CD4-positive, alpha-beta memory T cell (primary cell): ENCODE measurements around the gene AMN. TPM values are rescaled to one million over a fixed set of nuclear protein-coding genes. Genes with fewer than 3 reads are reported as not detected.
A peak's percentile ranks its signal among the peaks of the same experiment; 100 is the strongest.

ENCODE experiments used
- CTCF ChIA-PET: fragments of 350-600 bp; sonication (Branson Sonifier 250); formaldehyde crosslinking; loops from one replicate; lab custom pipeline; 2021; ENCODE audit warnings: inconsistent platforms; ENCODE audit not compliant: partially characterized antibody; lab: Charles Lee
- POLR2A ChIA-PET: fragments of 350-600 bp; sonication (Branson Sonifier 250); formaldehyde crosslinking; loops from one replicate; lab custom pipeline; 2021; ENCODE audit not compliant: partially characterized antibody; lab: Charles Lee
- DNase-seq, 5 donors: peaks; one replicate each; pipeline versions ENCODE4 v3.0.0 to v3.0.0-alpha.2; 2020 to 2022; ENCODE audit warnings: mixed read lengths in 1 of 5
- H3K27ac ChIP-seq: one replicate; pipeline ENCODE4 v1.7.0; 2013; ENCODE audit warnings: low read depth, low read length
- H3K27me3 ChIP-seq: 2 replicates; pipeline ENCODE4 v1.7.0; 2013; ENCODE audit warnings: mild to moderate bottlenecking, low read length, moderate library complexity; ENCODE audit not compliant: insufficient read depth
- H3K36me3 ChIP-seq: 2 replicates; pipeline ENCODE4 v1.7.0; 2013; ENCODE audit warnings: mild to moderate bottlenecking, low read length, moderate library complexity; ENCODE audit not compliant: insufficient read depth
- H3K4me1 ChIP-seq: 2 replicates; pipeline ENCODE4 v1.7.0; 2013; ENCODE audit warnings: mild to moderate bottlenecking, low read length, moderate library complexity; ENCODE audit not compliant: insufficient read depth
- H3K4me3 ChIP-seq, 2 donors: one replicate each; pipeline ENCODE4 v1.7.0; 2013; ENCODE audit warnings: low read length in 2 of 2, mild to moderate bottlenecking in 1 of 2
- H3K9me3 ChIP-seq, 2 donors: one replicate each; pipeline ENCODE4 v1.7.0; 2013; ENCODE audit warnings: low read length in 2 of 2, control low read depth in 1 of 2; ENCODE audit not compliant: control insufficient read depth in 1 of 2
- H3K27ac Mint-ChIP-seq, 7 donors: one replicate each; pipeline ENCODE4 v1.8.0; 2020 to 2021; ENCODE audit warnings: mixed read lengths in 7 of 7, mild to moderate bottlenecking in 6 of 7, inconsistent platforms in 3 of 7, moderate library complexity in 3 of 7
- H3K27me3 Mint-ChIP-seq, 2 donors: one replicate each; pipeline ENCODE4 v1.8.0; 2020 to 2021; ENCODE audit warnings: mixed read lengths in 2 of 2
- H3K36me3 Mint-ChIP-seq, 2 donors: one replicate each; pipeline ENCODE4 v1.8.0; 2020 to 2021; ENCODE audit warnings: mixed read lengths in 2 of 2, inconsistent platforms in 1 of 2, mild to moderate bottlenecking in 1 of 2
- H3K4me1 Mint-ChIP-seq, 4 donors: one replicate each; pipeline ENCODE4 v1.8.0; 2020 to 2021; ENCODE audit warnings: mixed read lengths in 4 of 4, mild to moderate bottlenecking in 1 of 4
- H3K4me3 Mint-ChIP-seq, 8 donors: one replicate each; pipeline ENCODE4 v1.8.0; 2020 to 2021; ENCODE audit warnings: mixed read lengths in 8 of 8, mild to moderate bottlenecking in 7 of 8, moderate library complexity in 6 of 8, inconsistent platforms in 3 of 8
- H3K9me3 Mint-ChIP-seq, 8 donors: one replicate each; pipeline ENCODE4 v1.8.0; 2020 to 2021; ENCODE audit warnings: mixed read lengths in 8 of 8, mild to moderate bottlenecking in 5 of 8, inconsistent platforms in 3 of 8, moderate library complexity in 1 of 8
- intact Hi-C: fragments of 100-400 bp; cut with micrococcal nuclease; formaldehyde crosslinking; loops from one replicate; pipeline ENCODE4 v1.15.1; 2023
- polyA plus RNA-seq, 2 donors: library from polyadenylated mRNA; unstranded; fragments of 300-500 nt; fragmentation: Illumina TruSeq; gene quantifications; one replicate each; pipeline ENCODE4 v1.2.3, GENCODE V29; 2021
- total RNA-seq, 2 experiments: library from RNA; stranded (reverse); gene quantifications; one replicate each; pipeline ENCODE4 v1.2.3, GENCODE V29; 2021

AMN gene
- total and polyA plus RNA-seq, 4 experiments from 2014 or later, result 0.77 to 7.1 (median 3.6) TPM

DNA sequence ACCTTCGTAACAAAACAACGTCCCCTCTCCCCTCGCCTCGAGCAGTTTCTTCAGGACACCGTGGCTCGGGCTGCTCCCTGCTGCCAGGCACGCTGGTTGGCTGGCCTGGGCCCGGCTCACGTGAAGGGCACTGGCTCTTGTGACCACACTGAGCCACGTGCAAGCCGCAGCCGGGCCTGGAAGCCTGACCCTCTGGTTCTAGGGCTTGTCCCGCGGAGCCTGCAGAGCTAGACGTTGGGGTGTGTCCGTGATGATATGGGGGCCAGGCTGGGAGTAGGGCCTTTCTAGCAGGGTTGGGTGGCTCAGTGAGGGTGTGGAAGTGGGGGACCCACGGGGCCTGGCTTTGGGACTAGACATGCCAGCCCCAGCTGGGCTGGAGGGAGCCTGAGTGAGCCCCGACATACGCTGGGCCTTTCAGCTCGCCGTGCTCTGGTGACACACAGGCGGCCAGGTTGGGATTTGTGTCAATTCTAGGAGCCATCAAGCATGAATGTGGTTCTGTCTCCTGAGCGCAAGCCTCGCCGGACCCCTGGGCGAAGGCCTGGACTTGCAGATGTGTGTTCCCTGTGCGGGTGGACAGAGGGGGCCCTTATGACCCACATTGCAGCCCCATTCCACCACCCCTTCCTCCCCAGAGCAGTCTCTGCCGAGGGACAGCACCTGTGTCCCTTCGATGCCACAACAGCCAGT, 13.6 kb upstream of the AMN start:
- Mint-ChIP-seq H3K4me1 (no peaks in the 10 kb centered on the region), H3K36me3 (peaks cover 13 to 34% of the 10 kb centered on the region in 2 donors), H3K9me3 (no peaks in the 10 kb centered on the region), H3K4me3 (no peak overlapping the region), H3K27me3 (no peaks in the 10 kb centered on the region), H3K27ac (peak overlapping the region in 1 of 7 donors; percentile 42)
- intact Hi-C loops, result no loop called here
- H3K4me3 ChIP-seq, result no peak overlapping the region
- ChIA-PET POLR2A (no interaction called here), CTCF (interaction anchor here (2.1 kb wide), 1 partner anchor 214 kb away, joined by 6 read pairs; no protein-coding TSS in a partner anchor)
- no peak for DNase-seq
- no peaks in the 10 kb centered on the region for H3K27me3 ChIP-seq
- no peaks in the 10 kb centered on the region for H3K9me3 ChIP-seq
- H3K36me3 ChIP-seq, result peaks cover 10% of the 10 kb centered on the region
- H3K4me1 ChIP-seq, result no peaks in the 10 kb centered on the region
- H3K27ac ChIP-seq, result no peak overlapping the region

DNA sequence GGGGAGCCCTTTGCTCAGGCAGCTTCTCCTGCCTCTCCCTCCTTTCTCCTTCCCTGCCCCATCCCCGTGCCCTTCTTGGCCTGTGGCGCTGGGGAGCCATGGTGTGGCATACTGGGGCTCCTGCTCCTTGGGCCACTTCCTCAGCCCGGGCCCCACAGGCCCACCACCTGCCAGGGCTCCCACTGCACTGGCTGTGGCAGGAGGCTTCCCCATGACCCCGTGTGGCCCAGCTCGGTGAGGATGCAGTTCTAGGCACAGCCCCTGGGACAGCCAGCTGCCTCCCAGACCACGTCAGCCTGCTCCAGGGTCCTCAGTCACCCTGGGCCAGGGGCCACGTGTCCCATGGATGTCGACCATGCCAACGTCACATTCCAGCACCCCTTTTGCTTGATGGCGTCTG, 13.0 kb upstream of the AMN start:
- H3K27ac ChIP-seq, result no peak overlapping the region
- H3K9me3 ChIP-seq, result no peaks in the 10 kb centered on the region
- no peak overlapping the region for H3K27ac Mint-ChIP-seq
- H3K27me3 Mint-ChIP-seq, result no peaks in the 10 kb centered on the region
- H3K4me3 Mint-ChIP-seq, result no peak overlapping the region
- H3K36me3 Mint-ChIP-seq, result peaks cover 13 to 29% of the 10 kb centered on the region in 2 donors
- ChIA-PET CTCF (interaction anchor here (2.1 kb wide), 1 partner anchor 215 kb away, joined by 6 read pairs; no protein-coding TSS in a partner anchor), POLR2A (no interaction called here)
- peaks cover 7% of the 10 kb centered on the region for H3K36me3 ChIP-seq
- H3K4me1 Mint-ChIP-seq, result no peaks in the 10 kb centered on the region
- no peaks in the 10 kb centered on the region for H3K4me1 ChIP-seq
- H3K9me3 Mint-ChIP-seq, result no peaks in the 10 kb centered on the region
- intact Hi-C loops, result no loop called here
- H3K4me3 ChIP-seq, result no peak overlapping the region
- no peak for DNase-seq
- H3K27me3 ChIP-seq, result no peaks in the 10 kb centered on the region

DNA sequence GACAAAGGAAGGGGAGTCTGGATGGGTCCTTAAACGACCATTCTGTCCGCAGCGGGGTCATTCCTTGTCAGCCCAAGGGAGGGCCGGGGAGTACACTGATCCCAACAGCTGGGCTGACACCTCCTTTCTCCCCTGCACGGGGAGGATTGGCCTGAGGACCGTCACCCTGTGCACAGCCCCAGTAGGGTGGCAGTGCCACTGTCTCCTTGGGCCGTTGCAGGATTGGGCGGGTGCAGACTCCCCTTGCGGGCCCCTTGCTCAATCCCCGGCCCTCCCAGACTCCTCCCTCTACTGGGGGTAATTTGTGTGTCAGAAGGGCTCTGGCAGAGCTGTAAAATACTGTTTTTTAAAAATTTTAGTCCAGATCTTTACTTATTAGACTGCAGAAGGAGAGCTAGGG, 12.6 kb upstream of the AMN start:
- H3K27me3 ChIP-seq, result no peaks in the 10 kb centered on the region
- Mint-ChIP-seq H3K36me3 (peaks cover 13 to 29% of the 10 kb centered on the region in 2 donors), H3K4me1 (no peaks in the 10 kb centered on the region), H3K4me3 (no peak overlapping the region), H3K27ac (peak overlapping the region in 2 of 7 donors; percentile 22 to 24), H3K9me3 (no peaks in the 10 kb centered on the region), H3K27me3 (no peaks in the 10 kb centered on the region)
- no peak overlapping the region for H3K4me3 ChIP-seq
- ChIA-PET CTCF (interaction anchor here (2.1 kb wide), 1 partner anchor 215 kb away, joined by 6 read pairs; no protein-coding TSS in a partner anchor), POLR2A (no interaction called here)
- intact Hi-C loops, result no loop called here
- no peak for DNase-seq
- H3K36me3 ChIP-seq, result peaks cover 7% of the 10 kb centered on the region
- no peaks in the 10 kb centered on the region for H3K9me3 ChIP-seq
- no peaks in the 10 kb centered on the region for H3K4me1 ChIP-seq
- no peak overlapping the region for H3K27ac ChIP-seq

DNA sequence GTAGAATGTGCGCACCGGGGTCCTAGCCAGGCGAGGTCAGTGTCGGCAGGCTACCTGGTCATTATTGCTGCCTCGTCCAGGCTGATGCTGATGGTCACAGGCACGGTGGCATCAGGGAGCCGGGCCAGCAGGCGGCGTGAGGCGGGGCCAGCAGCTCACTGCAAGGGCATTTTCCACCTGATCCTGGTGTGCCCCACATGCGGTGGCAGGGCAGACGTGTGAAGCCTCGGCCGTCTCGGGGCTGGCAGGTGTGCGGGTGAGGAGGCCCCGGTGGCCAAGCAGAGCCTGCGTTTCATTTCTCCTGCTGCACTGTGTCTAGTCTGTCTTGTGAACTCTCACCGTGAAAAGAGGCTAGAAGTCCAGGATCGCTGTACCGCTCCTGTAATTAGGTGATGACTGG, 12.0 kb upstream of the AMN start:
- no peak overlapping the region for H3K4me3 Mint-ChIP-seq
- no peak for DNase-seq
- Histone ChIP-seq H3K27me3 (no peaks in the 10 kb centered on the region), H3K27ac (no peak overlapping the region), H3K4me3 (no peak overlapping the region), H3K9me3 (no peaks in the 10 kb centered on the region), H3K4me1 (no peaks in the 10 kb centered on the region), H3K36me3 (peaks cover 1% of the 10 kb centered on the region)
- H3K27ac Mint-ChIP-seq, result peak overlapping the region in 3 of 7 donors; percentile 22 to 53 (median 24)
- no peaks in the 10 kb centered on the region for H3K27me3 Mint-ChIP-seq
- intact Hi-C loops, result no loop called here
- ChIA-PET CTCF (interaction anchor here (2.1 kb wide), 1 partner anchor 216 kb away, joined by 6 read pairs; no protein-coding TSS in a partner anchor), POLR2A (no interaction called here)
- no peaks in the 10 kb centered on the region for H3K4me1 Mint-ChIP-seq
- H3K9me3 Mint-ChIP-seq, result no peaks in the 10 kb centered on the region
- H3K36me3 Mint-ChIP-seq, result peaks cover 8 to 24% of the 10 kb centered on the region in 2 donors

DNA sequence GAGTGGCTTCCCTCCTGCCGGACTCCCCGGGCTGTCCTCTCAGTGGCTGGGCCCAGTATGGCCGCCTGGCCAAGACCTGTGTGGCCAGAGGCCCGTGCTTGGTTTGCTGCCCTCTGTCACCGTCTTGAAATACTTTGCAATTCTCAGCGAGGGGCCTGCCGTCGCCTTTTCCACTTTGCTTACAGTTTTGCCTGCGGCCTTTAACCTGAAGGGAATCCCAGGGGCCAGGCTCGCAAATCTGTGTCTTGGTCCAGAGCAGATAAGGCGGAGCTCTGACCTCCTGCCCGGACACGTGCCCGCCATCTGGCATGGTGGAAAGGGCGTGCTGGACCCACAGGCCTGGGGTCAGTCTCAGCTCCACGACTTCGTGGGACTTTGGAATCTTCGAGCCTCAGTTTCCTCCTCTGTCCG, 10.9 kb upstream of the AMN start:
- H3K4me1 ChIP-seq, result no peaks in the 10 kb centered on the region
- no peak overlapping the region for H3K27ac ChIP-seq
- no peaks in the 10 kb centered on the region for H3K27me3 Mint-ChIP-seq
- H3K9me3 Mint-ChIP-seq, result no peaks in the 10 kb centered on the region
- no peak overlapping the region for H3K4me3 ChIP-seq
- H3K27ac Mint-ChIP-seq, result peak overlapping the region in 1 of 7 donors; percentile 51
- no peaks in the 10 kb centered on the region for H3K36me3 ChIP-seq
- H3K36me3 Mint-ChIP-seq, result peaks cover 3 to 17% of the 10 kb centered on the region in 2 donors
- intact Hi-C loops, result no loop called here
- H3K4me1 Mint-ChIP-seq, result peaks cover 0 to 1% (median 0%) of the 10 kb centered on the region in 4 donors
- no peaks in the 10 kb centered on the region for H3K27me3 ChIP-seq
- ChIA-PET POLR2A (no interaction called here), CTCF (no interaction called here)
- no peaks in the 10 kb centered on the region for H3K9me3 ChIP-seq
- no peak overlapping the region for H3K4me3 Mint-ChIP-seq
- no peak for DNase-seq

DNA sequence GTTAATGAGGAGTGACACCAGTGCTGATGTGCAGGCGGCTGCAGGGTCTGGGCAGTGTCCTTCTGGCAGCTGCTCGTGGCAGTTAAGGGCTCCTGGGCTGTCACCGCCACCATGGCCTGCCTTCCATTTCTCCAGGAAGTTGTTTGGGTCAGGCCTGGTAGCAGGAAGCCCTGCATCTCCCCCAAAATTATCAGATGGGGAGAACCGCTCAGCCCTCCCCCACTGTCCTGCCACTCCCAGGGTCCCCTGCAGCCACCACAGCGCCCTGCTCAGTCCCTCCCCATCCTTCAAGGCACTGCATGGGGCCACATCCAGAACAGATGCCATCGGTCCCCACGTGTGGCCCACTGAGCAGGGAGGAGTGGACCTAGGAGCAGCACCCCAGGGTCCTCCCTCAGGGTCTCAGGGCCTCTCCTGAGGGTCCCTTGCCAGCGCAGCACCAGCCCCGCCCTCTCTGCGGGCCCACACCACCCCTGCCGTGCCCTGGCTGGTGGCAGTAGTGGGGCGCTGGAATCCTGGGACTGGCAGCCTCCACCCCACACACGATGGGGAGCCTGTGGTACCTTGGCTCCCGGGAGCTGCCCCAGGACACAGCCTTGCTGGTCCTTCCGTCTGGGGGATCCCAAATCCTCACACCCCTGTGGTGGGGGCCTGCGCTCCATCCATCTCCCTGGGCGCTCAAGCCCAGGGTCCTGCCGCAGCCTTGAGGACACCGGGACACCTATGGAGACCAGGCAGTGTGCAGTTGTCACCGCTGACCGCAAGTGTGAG, 10.3 kb upstream of the AMN start:
- no peak overlapping the region for H3K4me3 Mint-ChIP-seq
- no peak for DNase-seq
- intact Hi-C loops, result no loop called here
- H3K4me1 ChIP-seq, result no peaks in the 10 kb centered on the region
- peaks cover 3 to 13% of the 10 kb centered on the region in 2 donors for H3K36me3 Mint-ChIP-seq
- no peaks in the 10 kb centered on the region for H3K36me3 ChIP-seq
- no peaks in the 10 kb centered on the region for H3K9me3 Mint-ChIP-seq
- H3K4me3 ChIP-seq, result no peak overlapping the region
- H3K27me3 ChIP-seq, result no peaks in the 10 kb centered on the region
- H3K27ac ChIP-seq, result no peak overlapping the region
- H3K4me1 Mint-ChIP-seq, result peaks cover 0 to 1% (median 0%) of the 10 kb centered on the region in 4 donors
- H3K27me3 Mint-ChIP-seq, result no peaks in the 10 kb centered on the region
- ChIA-PET POLR2A (interaction anchor here (0.6 kb wide), 1 partner anchor 137 kb away, joined by 3 read pairs; no protein-coding TSS in a partner anchor), CTCF (no interaction called here)
- peak overlapping the region in 1 of 7 donors; percentile 66 for H3K27ac Mint-ChIP-seq
- H3K9me3 ChIP-seq, result no peaks in the 10 kb centered on the region
